Measurements from ENCODE around the gene SLC4A5. TPM values are rescaled to one million over a fixed set of nuclear protein-coding genes. Genes with fewer than 3 reads are reported as not detected.

Gene SLC4A5
- total RNA-seq, 1 donor from 2014 or later, result 0.89 TPM

DNA sequence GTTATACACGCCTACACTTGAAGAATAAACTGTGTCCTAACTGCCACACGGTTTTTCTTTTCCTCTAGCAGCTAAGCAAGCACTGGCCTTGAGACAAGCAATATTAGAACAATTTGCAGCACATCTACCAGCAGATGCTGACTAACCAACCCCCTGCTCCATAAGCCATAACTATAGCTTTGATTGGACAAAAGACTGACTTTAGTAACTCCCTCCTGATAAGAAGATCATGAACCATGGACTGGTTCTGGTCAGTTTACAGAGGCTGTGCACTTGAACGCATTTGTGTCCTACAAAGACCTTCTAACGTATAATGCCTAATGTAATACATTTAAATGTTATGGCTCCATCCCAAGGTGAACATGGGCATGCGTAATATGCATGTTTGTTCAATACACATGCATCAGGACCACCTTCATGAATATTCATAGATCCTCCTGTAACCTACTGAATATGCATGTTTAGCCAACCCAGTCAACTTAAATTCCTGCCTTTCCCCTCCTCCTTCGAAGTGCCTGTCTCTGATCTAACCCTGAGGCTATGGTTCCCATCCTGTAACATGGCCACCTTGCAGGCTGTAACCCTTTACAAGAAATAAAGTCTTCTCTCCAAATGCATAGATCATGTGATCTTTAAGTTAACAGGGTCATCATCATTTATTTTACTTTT lies 26.5 kb downstream of the SLC4A5 start:
- no peak for DNase-seq (ENCODE audit: low read depth)

DNA sequence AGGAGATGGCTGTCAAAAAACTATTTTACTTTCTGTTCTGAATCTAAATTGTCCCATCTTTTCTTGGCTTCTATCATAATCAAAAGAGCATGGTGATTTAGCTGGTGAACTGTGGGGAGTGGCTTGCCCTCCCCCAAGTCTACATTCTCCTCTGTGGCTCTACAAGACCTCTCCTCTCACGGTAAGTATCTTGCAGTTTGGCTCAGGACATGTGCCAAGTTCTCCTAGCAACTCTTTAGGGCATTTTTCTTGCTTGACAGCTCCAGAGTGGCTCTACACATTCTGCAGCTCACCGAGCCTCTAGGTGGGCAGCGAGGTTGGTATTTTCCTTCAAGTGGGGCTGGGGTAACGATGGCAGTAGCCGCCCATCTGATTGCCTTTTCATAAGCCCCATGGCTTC lies 29.1 kb downstream of the SLC4A5 start:
- no peak for DNase-seq (ENCODE audit: low read depth)

DNA sequence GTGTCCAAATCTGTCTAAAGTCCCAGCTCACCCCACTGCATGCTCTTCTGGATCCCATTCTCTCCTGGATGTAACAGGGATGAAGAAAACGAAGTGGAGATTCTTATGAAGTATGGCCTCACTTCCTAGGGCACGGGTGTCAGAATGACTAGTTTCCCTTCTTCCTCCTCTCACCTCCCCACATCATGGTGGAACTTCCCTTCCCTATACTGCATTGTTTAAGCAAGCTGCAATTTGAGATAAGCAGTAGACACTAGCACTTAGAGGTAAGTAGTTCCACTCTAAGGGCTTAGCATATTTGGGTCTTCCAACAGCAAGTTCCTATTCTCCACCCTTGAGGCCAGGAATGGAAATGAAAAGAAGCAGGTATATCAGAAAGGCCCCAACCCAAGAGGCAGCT lies 29.7 kb downstream of the SLC4A5 start:
- no peak for DNase-seq (ENCODE audit: low read depth)

DNA sequence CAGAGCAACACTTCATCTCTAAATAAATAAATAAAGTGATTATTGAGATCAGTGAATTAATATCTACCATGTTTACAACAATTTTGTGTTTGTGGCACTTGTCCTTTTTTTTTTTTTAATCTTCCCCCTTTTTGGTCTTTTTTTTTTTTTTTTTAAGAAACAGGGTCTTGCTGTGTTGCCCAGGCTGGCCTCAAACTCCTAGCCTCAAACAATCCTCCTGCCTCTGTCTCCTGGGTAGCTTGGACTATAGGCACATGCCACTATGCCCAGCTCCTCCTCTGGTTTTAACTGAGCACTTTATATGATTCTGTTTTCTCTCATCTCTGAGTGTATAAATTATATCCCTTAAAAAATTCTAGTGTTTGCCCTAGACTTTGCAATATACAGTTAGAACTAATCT lies 30.3 kb downstream of the SLC4A5 start:
- no peak for DNase-seq (ENCODE audit: low read depth)

DNA sequence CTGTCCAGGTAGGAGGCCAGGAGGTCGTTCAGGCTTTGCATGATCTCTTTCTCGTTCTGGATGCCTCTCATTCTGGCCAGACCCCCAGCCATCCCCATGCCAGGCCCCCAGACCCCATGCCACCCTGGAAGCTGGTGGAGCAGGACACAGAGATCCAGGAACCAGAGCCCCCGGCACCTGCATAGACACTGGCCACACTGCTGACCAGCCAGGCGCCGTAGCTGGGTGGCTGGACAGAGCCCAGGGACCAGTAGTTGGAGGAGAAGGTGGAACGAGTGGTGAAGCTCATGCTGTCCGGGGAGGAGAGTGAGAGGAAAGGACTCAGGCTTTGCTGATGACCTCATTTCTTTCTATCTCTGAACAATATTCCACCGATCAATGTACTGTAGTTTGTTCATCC lies 35.5 kb downstream of the SLC4A5 start:
- DNase-seq (ENCODE audit: low read depth), result no peak

DNA sequence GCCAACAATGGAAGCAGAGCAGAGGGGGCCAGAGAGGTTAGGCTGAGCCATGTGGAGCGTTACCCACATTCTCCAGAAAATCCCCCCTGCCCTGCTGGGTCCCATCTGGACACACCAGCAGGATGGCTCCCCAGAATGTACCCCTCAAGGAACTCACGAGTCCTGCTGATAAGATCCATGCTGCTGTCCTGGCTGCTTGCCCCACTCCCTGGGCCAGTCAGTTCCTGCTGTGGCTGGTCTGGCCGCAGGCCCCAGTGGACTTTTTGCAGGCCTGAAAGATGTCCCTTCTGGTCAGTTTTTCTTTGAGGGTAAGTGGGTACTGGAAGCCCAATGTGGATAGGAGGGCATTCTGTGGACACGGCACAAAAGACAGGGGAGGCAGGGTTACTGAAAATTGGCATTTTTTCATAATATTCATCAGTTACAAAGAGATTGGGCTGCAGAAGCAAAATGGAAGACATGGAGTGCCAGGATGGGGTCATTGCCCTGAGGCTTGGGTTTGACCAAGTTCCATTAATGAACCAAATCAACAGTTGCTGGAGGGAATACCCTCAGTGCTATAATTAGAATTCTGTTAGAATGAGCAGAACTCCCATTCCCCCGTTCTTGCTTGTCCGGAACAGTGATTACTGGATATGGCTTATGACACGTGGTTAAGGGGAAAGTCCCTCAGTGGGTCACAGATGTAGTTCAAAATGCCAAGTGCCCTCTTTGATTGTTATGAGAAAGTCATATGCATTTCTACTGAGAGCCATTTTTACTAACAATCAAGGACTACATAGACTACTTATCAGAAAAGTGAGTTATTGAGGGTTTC lies 38.7 kb downstream of the SLC4A5 start:
- no peak for DNase-seq (ENCODE audit: low read depth)

DNA sequence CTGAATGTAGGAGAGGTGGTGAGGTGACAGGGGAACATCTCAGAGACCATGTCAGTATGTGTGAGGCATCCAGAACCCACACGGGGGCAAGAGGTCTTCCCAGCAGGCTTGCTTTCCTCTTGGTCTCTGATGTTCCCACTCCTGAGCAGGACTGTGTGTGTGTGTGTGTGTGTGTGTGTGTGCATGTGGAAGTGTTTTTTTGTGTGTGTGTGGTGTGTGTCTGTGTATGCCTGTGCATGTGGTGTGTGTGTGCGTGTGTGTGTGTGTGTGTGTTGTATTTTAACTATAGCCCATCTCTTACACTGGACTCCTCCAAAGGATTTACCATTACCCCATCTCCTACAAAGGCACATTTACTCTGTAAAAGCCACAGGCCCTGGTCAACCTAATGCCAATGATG lies 40.4 kb downstream of the SLC4A5 start:
- DNase-seq (ENCODE audit: low read depth), result no peak

DNA sequence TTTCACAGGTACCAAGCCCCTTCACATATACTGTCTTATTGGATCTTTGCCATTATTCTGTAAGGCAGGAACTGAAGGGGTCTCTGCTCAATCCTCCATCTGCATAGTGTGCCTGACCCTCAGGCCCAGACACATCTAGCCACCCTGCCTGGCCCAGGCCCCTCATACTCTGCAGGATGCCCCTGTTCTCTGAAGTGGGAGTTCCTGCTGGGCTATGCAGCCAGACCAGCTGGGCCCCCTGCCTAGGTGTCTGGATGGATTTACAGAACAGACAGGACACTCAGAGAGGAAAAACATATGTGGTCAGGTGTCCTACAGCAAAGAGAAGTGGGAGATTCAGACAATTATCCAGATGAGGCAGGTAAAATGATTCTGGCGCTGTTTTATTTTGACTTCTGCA lies 42.0 kb downstream of the SLC4A5 start:
- DNase-seq (ENCODE audit: low read depth), result no peak

DNA sequence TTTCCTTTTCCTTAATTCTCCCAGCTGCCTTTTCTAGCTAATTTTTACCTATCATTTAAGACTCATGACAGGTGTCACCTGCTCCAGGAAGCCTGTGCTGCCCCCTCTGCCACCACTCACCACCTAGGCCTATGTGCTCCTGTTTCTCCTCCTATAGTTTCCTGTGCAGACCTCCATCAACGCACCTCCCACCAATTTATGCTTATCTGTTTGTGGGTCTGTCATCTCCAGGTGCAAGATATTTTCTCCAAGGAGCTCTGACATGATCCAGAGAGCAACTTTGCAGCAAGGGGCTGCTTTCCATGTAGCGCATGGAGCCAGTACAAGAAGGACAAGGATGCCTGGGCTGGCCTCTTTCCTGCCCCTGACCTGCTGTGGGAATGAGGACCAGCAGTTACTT lies 42.7 kb downstream of the SLC4A5 start:
- no peak for DNase-seq (ENCODE audit: low read depth)

DNA sequence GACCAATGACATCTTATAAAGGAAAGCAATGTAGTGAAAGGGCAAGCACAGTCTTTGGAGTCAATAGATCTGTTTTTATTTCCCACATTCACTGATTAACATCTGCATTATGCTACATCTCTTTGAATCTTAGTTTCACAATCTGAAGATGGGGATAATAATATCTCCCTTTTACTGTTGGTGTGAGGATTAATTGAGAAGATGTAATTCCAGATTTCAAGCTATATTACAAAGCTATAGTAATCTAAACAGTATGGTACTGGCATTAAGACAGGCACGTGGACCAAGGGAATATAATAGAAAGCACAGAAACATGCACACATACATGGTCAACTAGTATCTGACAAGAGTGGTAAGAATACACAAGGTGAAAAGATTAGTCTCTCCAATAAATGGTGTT lies 45.3 kb downstream of the SLC4A5 start:
- DNase-seq (ENCODE audit: low read depth), result no peak

DNA sequence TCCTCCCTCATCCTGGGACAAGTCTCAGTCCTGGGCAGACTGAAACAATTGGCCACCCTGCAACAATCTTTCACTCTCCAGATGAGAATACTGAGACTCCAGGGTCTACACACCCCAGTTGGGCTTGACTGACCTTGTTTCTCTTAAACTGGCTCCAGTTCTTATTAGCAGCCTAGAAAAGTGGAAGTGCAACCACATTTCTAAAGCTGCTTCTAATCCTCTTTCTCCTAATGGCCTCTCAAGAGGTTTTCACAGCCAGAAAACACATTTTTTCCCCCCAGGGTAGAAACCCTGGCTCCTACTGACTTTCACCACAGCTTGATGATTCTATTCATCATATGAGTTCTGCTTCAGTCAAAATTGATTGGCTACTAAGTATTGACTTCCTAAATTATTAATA lies 45.8 kb downstream of the SLC4A5 start:
- DNase-seq (ENCODE audit: low read depth), result no peak

DNA sequence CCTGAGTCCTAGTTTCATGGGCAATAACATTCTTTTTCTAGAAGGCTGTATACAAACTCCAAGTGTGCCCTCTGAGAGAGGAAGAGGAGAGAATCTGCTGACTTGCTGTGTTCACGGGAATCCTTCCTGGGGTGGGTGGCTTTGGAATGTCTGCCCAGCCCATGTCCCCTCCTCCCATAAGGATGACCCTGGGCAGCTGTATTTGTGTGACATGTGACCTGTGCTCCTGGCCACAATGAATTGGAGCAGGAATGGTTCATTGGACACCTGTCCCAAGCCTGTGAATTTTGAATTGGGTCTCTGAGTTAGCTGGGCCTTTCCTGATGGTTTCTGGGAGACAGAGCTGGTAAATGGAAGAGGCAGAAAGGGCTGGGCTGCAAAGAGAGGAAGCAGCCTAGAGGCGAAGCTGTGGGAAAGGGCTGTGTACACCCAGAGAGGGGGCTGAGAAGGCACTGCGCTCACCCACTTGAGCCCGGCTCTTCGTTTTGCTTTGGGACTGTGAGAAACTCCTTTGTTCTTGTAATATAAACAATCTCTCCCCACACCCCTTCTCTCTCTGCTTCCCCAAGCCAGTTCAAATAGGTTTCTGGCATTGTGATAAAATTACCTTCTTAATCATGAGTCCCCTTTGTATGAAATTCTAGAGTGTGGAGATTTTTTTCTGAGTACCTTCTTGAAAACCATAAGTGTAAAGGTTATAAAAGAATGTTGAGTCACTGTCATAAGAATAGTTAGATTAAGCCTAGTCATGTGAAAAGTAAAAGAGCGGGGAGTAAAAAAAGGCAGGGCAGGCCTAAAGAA lies 49.8 kb downstream of the SLC4A5 start:
- DNase-seq (ENCODE audit: low read depth), result peak; percentile 12

DNA sequence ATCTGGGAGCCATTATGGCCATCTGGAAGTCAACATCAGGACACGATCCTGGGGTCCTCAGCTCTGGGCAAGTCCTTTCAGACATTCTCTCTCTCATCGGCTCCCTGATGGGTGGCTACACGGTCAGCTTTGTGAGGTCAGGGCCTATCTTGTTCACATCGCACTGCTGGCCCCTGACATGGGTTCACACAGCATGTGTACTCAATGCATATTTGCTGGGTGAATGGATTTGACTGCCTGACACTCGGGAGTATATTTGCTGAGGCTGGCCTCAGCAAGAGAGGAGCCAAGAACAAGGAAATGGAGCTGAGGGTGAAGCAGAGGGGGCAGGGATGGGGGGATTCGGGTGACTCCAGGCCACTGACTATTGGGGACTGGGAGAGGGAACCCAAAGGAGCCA lies 50.5 kb downstream of the SLC4A5 start:
- DNase-seq (ENCODE audit: low read depth), result no peak

DNA sequence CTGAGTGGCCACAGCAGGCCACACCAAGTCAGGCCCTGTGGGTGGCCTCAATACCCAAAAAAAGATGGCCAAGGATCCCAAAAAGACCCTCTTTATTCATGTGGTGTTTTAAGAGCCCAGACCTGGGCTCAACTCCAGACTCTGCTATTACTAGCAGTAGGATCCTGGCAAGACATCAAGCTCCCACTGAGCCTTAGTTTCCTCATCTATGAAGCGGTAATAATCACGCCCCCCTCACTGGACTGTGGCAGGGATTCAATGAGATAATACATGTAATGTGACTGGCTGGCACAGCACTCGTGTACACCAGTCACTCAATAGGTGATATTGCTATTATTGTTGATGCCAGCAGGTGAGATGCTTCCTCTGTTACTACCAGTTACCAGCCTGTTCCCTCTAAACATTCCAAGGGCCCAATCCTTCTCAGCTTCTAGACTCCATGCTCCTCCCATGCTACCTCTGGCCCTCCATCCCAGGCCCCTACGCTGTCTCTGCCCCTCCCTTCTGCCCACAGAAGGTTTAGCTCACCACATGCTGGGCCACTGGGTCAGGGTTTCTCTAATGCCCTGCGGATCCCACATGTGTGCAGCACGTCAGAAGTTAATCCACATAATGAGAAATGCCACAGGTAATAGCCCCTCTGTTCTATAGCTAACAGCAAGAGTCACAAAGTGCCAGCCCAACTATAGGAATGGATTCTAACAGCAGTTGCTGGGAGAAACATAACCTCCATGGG lies 51.2 kb downstream of the SLC4A5 start:
- DNase-seq (ENCODE audit: low read depth), result no peak

DNA sequence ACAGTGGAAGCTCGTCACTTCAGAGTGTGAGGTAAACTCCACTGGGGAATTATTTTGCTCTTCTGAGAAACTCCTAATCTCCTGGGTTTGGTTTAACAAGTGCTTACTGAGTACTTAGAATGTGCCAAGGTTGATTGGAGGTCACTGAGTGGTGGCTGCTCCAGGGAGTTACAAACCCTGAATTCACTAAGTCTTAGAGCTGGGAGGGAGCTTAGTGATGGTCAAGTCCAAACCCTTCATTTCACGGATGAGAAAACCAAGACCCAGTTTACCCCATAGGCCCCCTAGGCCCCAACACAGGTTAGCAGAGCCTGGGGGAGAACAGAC lies 52.0 kb downstream of the SLC4A5 start:
- DNase-seq (ENCODE audit: low read depth), result no peak

DNA sequence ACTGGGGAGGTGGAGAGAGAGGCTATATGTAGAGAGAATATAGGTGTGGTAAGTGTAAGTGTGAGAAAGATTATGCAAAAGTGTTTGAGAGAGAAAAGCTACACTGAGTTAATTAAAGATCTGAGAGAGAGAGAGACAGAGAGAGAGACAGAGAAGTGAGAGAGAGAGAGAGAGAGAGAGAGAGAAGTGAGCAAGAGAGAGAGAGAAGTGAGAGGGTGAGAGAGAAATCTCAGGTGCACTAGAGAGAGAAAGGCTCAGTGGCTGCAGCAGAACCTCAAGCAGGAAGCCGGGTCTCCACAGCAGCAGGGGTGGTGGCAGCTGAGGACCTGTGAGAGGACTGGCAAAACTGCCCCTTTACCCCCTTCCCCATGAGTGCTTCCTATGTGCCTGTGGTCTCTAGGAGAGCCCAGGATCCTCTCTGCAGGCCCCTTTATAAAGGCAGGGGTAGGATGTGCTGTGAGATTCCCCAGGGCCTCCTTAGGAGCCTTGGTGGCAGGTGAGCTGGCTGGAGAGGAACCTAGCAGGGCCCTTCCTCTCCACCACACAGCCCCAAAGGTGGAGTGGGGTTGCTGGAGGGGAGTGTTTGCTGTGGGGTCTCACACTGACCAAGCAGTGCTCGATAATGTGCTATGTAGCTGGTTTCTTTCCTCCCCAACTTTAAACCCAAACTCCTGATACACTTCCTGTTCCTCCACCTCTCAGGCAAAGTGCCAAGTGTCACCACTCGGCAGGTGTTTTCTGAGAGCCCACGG lies 52.6 kb downstream of the SLC4A5 start:
- no peak for DNase-seq (ENCODE audit: low read depth)

DNA sequence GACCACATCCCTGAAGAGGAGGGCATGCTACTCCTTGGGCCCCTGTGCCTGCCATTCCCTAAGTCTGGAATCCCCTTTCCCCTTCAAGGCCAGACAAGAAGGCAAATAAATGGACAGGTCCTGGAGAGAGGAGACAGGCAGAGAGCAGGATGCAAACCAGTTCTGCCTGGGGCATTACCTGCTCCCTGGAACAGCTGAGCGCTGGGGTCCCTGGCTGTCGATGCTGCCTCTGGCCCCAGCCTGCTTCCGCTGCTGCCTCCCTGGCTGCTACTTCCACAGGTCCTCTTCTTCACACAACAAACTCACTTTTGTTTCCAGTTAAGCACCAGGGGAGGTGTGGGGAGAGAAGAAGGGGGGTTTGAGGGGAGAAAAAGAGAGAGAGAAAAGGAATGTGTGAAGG lies 53.1 kb downstream of the SLC4A5 start:
- DNase-seq (ENCODE audit: low read depth), result no peak

DNA sequence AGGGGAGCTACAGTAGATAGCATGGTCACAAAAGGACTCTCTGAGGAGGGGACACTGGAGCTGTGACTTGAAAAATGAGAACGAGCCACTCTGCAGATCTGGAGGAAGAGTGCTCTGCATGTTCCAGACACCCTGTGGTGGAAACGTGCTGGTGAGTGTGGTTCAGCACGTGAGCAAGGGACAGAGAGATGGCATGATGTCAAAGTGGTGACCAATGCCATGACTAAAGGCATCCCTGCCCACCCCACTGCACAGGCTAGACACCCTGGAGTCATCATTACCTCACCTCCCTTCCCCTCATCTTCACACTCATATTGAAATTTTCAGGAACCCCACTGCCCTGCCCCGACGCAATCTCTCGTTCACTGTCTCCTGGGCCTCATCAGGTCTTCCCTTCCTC lies 56.5 kb downstream of the SLC4A5 start:
- DNase-seq (ENCODE audit: low read depth), result no peak

DNA sequence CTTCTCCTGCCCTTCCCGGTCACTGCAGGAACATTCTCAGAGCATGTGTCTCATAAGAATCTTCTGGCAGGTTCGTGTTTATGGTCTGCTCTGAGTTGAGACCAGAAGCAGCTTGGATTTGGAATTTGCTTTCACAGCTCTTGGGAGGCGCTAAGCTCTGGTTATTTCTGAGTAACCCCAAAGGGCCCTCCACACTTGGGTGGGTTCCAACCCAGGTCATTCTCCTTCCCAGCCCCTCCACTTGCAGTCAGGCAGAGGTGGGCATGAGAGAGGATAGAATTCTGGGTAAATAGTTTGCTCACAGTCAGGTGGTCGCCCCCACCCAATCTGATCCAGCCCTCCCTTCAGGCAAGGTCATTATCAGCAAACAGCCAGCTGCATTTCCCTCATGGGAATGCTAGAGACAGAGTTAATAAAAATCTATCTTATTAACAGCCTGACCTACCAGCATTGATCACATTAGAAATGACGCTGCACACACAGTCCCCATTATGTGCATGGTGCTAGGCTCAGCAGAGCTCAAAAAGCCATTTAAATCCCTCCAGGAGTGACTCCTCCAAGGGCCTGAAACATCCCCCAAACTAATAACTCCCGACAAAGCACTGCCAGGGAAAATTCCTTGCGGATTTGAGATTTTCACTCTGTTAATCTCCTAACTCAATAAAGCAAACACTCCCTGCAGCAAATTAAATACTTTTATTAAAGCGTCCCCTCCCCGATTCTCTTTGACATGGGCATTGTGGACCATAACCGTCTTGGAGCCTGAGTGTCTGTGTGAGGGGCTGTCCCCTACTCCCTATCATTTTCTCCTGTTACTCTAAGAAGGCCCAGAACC lies 61.9 kb downstream of the SLC4A5 start:
- DNase-seq (ENCODE audit: low read depth), result no peak

DNA sequence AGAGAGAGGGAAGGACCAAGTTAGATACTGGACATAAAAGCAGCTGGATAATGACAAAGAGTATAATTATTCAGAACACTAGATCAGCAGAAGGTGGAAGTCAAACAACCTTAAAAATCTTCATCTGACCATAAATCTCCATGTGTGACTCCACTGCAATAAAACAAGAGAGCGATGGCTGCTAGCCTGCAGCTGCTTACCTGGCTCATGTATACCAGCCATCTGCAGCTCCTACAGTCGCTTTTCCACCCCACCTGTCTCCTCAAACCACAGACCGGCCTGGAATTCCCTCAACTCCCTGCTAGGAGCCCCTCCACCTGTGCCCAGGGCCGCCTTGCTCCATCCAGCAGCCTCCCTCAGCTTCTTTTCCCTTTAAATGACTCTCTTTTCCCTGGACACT lies 64.5 kb downstream of the SLC4A5 start:
- no peak for DNase-seq (ENCODE audit: low read depth)

DNA sequence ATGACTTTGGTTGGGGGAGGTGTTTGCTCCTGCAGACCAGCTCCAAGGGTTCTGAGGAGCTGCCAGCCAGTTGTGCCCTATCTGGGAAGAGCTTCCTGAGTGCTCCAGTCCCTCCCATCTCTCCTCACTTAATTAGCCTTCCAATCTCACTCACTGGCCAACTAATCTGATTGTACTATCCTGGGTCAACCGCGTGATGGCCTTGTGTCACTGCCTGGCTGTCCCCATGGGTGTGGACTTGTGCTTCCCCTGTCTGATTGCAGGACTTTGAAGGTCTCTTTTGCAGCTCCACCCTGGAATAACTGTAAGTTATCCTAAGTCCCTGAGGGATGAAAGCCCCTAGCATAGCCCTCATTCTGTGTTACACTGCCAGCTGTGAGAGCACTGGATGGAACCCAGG lies 65.0 kb downstream of the SLC4A5 start:
- DNase-seq (ENCODE audit: low read depth), result no peak
